Spinal cord (tissue), 10 donors: ENCODE results near the gene AIPL1. TPM values are rescaled to one million over a fixed set of nuclear protein-coding genes. Genes with fewer than 3 reads are reported as not detected.
"Not testable (repeated sequence)": the region's sequence is repeated elsewhere in the genome, so short reads cannot be mapped to it uniquely, and the experiment has no call there.

ENCODE experiments used
- DNase-seq, 6 donors: peaks; one replicate each; pipeline versions ENCODE4 v3.0.0 to v3.0.0-alpha.2; 2013 to 2015; ENCODE audit warnings: low spot score in 6 of 6, low read depth in 4 of 6
- H3K27ac ChIP-seq: one replicate; pipeline ENCODE4 v1.5.1; 2013; ENCODE audit warnings: low read depth, low read length, control low read depth
- H3K27me3 ChIP-seq: one replicate; pipeline ENCODE4 v1.6.1; 2013; ENCODE audit warnings: low read length; ENCODE audit not compliant: control insufficient read depth, insufficient read depth
- H3K36me3 ChIP-seq: one replicate; pipeline ENCODE4 v1.6.1; 2013; ENCODE audit warnings: low read length; ENCODE audit not compliant: control insufficient read depth, insufficient read depth
- H3K4me1 ChIP-seq: one replicate; pipeline ENCODE4 v1.6.1; 2013; ENCODE audit warnings: low read length; ENCODE audit not compliant: control insufficient read depth, insufficient read depth
- H3K4me3 ChIP-seq: one replicate; pipeline ENCODE4 v1.5.1; 2013; ENCODE audit warnings: low read depth, low read length, control low read depth
- H3K9me3 ChIP-seq: one replicate; pipeline ENCODE4 v1.6.1; 2013; ENCODE audit warnings: low read length; ENCODE audit not compliant: control insufficient read depth, insufficient read depth
- WGBS: methylation state at CpG from one replicate; pipeline ENCODE4 v1.1.5; 2013; ENCODE audit warnings: missing lambda C conversion rate; ENCODE audit not compliant: insufficient coverage; 5-methylcytosine and 5-hydroxymethylcytosine counted together
- long read RNA-seq, 4 donors: transcript quantifications; one replicate each; lab custom pipeline, GENCODE V29; 2026
- polyA plus RNA-seq, 2 donors: library from polyadenylated mRNA; unstranded; fragments of 120-200 nt; gene quantifications; one replicate each; pipeline ENCODE4 v1.2.1, GENCODE V29; 2013; ENCODE audit not compliant: insufficient read length in 2 of 2
- total RNA-seq, 2 donors: library from RNA; depleted of rRNA in 1 of 2; stranded (reverse); fragments of 120-200 nt in 1 of 2; fragments of >200 nt in 1 of 2; gene quantifications; one replicate each; pipeline versions ENCODE4 v1.2.3 to v1.2.4, GENCODE V29; 2013 to 2014
- donor health status: healthy.

Gene AIPL1, protein sequence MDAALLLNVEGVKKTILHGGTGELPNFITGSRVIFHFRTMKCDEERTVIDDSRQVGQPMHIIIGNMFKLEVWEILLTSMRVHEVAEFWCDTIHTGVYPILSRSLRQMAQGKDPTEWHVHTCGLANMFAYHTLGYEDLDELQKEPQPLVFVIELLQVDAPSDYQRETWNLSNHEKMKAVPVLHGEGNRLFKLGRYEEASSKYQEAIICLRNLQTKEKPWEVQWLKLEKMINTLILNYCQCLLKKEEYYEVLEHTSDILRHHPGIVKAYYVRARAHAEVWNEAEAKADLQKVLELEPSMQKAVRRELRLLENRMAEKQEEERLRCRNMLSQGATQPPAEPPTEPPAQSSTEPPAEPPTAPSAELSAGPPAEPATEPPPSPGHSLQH
- total RNA-seq = under 1 TPM in 1 of 2 donors, not detected in 1; 0.22 TPM
- polyA plus RNA-seq = under 1 TPM; 0.14 to 0.16 TPM
- long read RNA-seq, donor 1 = 0 reads
- long read RNA-seq, donor 2 = 0 reads
- long read RNA-seq, donor 3 = 0 reads
- long read RNA-seq, donor 4 = 0 reads

DNA sequence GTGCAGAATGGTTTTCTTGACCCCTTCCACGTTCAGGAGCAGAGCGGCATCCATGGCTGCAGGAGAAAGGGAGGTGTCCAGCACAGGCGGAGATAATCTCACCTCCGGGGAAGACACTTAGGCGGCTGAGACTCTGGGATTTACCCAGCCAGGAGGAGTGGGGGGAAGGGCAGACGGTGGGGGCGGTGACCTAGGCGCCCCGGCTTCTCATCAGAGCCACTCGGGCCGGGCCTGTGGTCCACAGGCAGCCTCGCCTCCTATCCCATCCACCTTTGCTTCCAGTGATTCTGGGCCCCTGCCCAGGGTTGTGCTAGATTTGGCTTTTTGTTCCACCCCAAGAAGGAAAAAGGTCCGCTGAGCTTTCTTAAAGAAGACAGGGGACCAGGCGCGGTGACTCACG is at the start of gene AIPL1:
TSS of gene AIPL1 (minus strand) at position 71 of the 400 bp plus-strand sequence. CDS start at position 54, 17 bp downstream.
- Histone ChIP-seq H3K9me3 (no peaks in the 10 kb centered on the region), H3K4me1 (peaks cover 14% of the 10 kb centered on the region), H3K4me3 (no peak within 1 kb of the TSS), H3K27me3 (no peaks in the 10 kb centered on the region), H3K36me3 (no peaks in the 10 kb centered on the region), H3K27ac (no peak within 1 kb of the TSS)
- DNase-seq = no peak
- WGBS = 77% methylated on average over 10 of the region's 16 CpGs

DNA sequence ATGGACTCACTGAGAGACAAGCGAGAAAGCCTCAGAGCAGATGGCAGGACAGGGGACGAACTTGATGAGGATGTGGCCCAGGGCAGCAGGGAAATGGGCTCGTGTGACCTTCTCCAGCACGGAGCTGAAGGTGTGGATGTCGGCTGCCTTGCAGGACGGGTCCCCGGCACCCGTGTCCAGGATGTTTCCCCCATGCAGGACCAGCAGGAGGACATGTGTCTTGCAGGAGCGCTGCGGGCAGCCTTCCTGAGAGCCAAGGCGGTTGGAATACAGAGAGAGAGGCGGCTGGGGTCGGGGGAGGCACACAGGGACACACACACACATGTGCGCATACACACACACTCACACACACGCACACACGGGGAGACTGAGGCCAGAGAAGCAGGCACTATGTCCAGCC is 48.6 kb upstream of the AIPL1 start:
- WGBS = 86% methylated on average over 14 of the region's 16 CpGs
- DNase-seq = no peak
- H3K27ac ChIP-seq = no peak overlapping the region
- H3K36me3 ChIP-seq = peaks cover 23% of the 10 kb centered on the region
- no peak overlapping the region for H3K4me3 ChIP-seq
- H3K4me1 ChIP-seq = peaks cover 30% of the 10 kb centered on the region
- H3K9me3 ChIP-seq = no peaks in the 10 kb centered on the region
- no peaks in the 10 kb centered on the region for H3K27me3 ChIP-seq

DNA sequence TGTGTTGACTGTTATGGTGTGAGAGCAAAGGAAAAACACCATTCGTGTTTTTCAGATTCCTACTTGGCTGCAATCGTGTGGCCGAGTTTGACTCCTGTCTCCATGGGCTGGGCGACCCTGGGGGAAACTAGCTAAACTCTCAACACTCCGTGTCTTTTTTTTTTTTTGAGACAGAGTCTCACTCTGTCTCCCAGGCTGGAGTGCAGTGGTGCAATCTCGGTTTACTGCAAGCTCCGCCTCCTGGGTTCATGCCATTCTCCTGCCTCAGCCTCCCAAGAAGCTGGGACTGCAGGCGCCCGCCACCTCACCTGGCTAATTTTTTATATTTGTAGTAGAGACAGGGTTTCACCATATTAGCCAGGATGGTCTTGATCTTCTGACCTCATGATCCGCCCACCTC is 47.9 kb upstream of the AIPL1 start:
- H3K27ac ChIP-seq = not testable (repeated sequence)
- WGBS = 62% methylated on average over 6 of the region's 10 CpGs

DNA sequence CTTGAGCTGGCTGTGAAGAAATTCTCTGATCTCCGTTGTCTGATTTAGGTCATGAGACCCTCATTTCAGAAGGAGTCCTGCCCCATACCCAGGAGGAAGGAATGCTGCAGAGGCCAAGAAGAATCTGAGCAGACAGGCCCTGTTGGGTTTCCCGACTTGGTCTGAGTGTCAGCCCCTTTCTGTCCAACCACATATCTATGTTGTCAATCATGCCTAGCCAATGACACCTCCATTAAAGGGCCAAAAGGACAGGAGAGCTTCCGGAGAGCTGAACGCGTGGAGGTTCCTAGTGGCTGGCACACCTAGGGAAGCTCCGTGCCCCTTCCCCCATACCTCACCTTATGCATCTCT is 47.2 kb upstream of the AIPL1 start:
- Histone ChIP-seq H3K9me3 (no peaks in the 10 kb centered on the region), H3K27me3 (no peaks in the 10 kb centered on the region), H3K36me3 (peaks cover 33% of the 10 kb centered on the region), H3K4me1 (peaks cover 21% of the 10 kb centered on the region), H3K27ac (no peak overlapping the region), H3K4me3 (no peak overlapping the region)
- 86% methylated on average over 3 of the region's 6 CpGs for WGBS
- DNase-seq = no peak

More for the DNA sequence above, 47.9 kb upstream of the AIPL1 start:
- H3K27me3 ChIP-seq, DNase-seq, H3K4me3 ChIP-seq, H3K9me3 ChIP-seq: not testable (repeated sequence)
- Histone ChIP-seq H3K4me1 (peaks cover 28% of the 10 kb centered on the region), H3K36me3 (peaks cover 30% of the 10 kb centered on the region)

DNA sequence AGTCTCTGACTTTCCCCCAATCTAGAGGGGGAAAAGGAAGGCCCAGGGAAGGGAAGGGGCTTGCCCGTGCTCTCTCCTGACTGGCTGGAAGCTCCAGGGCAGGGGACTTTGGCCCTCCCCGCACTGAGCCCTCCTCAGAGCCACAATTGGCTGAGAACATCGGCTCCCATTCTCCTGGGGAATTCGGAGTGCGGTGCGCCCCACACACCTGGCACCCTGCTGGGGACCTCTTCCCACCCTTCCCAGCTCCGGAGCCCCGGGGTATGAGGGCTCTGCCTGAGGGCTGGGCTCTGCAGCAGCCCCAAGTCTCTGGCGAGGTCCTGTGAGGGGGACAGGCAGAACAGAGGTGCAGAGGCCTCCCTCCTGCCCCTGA is 45.4 kb upstream of the AIPL1 start:
- Histone ChIP-seq H3K27me3 (no peaks in the 10 kb centered on the region), H3K27ac (no peak overlapping the region), H3K36me3 (peaks cover 38% of the 10 kb centered on the region), H3K4me1 (peaks cover 18% of the 10 kb centered on the region), H3K4me3 (no peak overlapping the region), H3K9me3 (no peaks in the 10 kb centered on the region)
- DNase-seq = no peak
- whole genome bisulfite sequencing = 28% methylated on average over 9 of the region's 9 CpGs

DNA sequence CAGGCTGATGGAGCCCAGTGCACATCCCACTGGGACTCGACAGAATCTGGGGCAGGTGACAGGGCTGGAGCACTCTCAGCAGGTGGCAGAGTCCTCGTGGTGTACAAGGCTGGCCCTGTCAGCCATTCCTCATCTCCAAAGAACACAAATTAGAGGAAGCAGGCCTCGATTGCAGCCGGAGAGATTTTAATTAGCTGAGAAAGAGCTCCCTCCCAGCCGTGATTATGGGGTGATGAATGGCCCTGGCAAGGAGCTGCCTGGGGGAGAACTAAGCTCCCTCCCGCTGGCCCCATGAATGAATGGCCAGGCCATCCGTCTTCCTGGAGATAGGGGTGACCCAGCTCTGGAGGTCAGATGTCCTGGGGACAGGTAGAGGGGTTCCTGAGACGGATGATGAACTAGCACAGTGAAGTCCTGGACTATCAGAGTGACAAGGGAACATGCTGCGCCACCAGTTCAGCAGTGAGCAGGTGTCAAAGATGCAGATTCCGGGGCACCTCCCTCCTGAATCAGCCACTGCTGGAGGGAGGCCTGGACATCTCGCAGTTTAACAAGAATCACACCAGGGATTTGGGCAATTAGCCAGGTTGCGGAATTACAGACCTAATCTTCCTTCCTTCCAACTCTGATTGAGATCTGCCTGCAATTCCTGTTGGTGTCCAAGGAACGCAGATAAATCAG is 44.8 kb upstream of the AIPL1 start:
- Histone ChIP-seq H3K4me3 (no peak overlapping the region), H3K4me1 (peaks cover 18% of the 10 kb centered on the region), H3K9me3 (no peaks in the 10 kb centered on the region), H3K27ac (no peak overlapping the region), H3K27me3 (no peaks in the 10 kb centered on the region), H3K36me3 (peaks cover 38% of the 10 kb centered on the region)
- WGBS = 27% methylated on average over 7 of the region's 13 CpGs
- DNase-seq = peak in 2 of 6 donors; percentile 37 to 71

DNA sequence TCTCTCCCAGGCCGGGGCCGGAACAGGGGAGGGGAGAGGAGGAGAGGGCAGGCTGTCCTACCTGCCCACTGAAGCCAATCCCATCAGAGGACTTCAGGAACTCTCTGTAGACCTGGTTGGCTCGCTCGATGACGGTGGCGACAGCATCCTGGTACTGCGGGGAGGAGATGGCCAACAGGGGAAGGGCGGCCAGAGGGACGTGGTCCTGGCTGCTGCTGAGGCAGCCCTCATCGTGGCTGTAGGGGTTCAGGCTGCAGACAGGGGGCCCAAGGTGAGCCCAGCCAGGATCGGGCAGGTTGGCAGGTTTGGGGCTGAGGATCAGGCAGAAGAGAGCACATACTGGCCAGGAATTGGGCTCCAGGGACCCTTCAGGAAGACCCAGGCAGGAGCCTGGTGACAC is 43.6 kb upstream of the AIPL1 start:
- H3K4me1 ChIP-seq = peaks cover 21% of the 10 kb centered on the region
- no peak overlapping the region for H3K27ac ChIP-seq
- H3K27me3 ChIP-seq = no peaks in the 10 kb centered on the region
- peaks cover 44% of the 10 kb centered on the region for H3K36me3 ChIP-seq
- H3K4me3 ChIP-seq = no peak overlapping the region
- no peak for DNase-seq
- H3K9me3 ChIP-seq = no peaks in the 10 kb centered on the region
- WGBS = 93% methylated on average over 11 of the region's 11 CpGs

DNA sequence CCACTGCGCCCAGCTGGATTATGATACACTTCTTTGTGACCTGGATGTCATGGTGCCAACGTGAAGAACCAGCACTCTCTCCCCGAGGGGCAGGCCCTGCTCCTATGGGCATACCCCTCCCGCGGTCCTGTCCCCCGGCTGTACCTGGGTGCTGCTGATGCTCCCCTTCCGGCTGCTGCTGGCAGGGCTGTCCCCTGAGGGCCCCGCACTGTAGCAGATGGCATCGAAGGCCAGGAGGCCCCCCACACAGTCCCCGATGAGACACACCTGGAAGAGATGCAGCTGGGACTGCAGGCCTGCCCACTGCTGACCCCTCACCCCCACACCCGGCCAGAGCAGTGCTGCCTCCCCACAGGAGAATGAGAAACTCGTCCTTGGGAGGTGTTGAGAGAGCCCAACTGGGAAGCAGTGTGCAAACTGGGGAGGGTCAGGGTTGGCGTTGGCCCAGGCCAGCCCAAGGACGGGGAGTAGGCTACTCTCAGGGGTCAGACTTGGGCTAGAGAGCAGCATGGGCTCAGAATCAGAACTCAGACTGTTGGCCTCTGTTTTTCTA is 43.0 kb upstream of the AIPL1 start:
- no peak overlapping the region for H3K27ac ChIP-seq
- peaks cover 39% of the 10 kb centered on the region for H3K36me3 ChIP-seq
- no peaks in the 10 kb centered on the region for H3K9me3 ChIP-seq
- DNase-seq = no peak
- H3K27me3 ChIP-seq = no peaks in the 10 kb centered on the region
- H3K4me1 ChIP-seq = peaks cover 26% of the 10 kb centered on the region
- WGBS = 90% methylated on average over 13 of the region's 14 CpGs
- no peak overlapping the region for H3K4me3 ChIP-seq

DNA sequence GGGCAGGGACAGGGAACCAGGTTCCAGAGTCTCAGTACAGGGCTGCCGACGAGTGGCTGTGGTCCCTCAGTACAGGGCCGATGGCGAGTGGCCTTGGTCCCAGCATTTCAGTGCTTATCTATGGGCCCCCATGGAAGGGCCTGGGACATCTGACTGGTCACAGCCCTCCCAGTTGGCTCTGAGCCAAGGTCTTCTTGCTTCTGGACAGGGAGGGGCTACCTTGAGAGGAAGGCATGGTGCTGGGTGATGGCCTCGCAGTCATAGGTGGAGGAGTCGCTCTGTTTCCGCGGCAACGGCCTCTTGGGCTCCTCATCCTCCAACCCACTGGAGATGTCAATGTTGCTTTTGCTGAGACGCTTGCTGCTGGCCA is 41.9 kb upstream of the AIPL1 start:
- Histone ChIP-seq H3K4me1 (peaks cover 36% of the 10 kb centered on the region), H3K9me3 (no peaks in the 10 kb centered on the region), H3K4me3 (no peak overlapping the region), H3K27me3 (no peaks in the 10 kb centered on the region), H3K27ac (no peak overlapping the region), H3K36me3 (peaks cover 46% of the 10 kb centered on the region)
- WGBS = 79% methylated on average over 10 of the region's 10 CpGs
- peak in 1 of 6 donors; percentile 26 for DNase-seq
